ENCODE data around the gene ERI3. TPM values are rescaled to one million over a fixed set of nuclear protein-coding genes. Genes with fewer than 3 reads are reported as not detected.

The ERI3 gene
- total and polyA plus RNA-seq, 2 donors (not counting 3 experiments of a cell fraction or from before 2014, with no cell fraction given) = 45.3 to 94.0 TPM

DNA sequence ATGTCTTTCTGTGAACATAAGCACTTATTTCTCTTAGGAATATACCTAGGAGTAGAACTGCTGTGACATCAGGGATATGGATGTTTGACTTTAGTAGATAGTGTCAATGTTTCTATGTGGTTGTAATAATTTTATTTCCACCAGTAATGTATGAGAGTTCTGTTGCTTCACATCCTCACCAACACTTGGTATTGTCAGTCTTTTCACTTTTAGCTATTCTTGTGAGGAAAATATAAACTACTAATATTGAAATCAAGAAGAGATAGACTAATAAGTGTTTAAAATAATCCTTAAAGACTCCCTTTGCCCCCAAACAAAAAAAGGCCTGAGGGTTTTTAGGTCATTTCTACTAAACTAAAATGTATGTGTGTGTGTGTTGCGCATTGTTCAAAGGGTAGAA is 144.5 kb downstream of the ERI3 start:
- ChIA-PET CTCF (no interaction called here), POLR2A (no interaction called here)
- dilution Hi-C loops (cut with MboI; ENCODE audit: extremely low pct_ligation_motif_present, low sequenced_read_pairs) = no loop called here
- Histone ChIP-seq H3K4me2 (ENCODE audit: insufficient read depth, low read length) (no peak overlapping the region), H3K9me1 (replicated peaks; ENCODE audit: control insufficient read depth, extremely low read depth, insufficient read depth, low read length) (no peaks in the 10 kb centered on the region), H3K27me3 (ENCODE audit: control insufficient read depth in 2 of 2, insufficient read depth in 2 of 2, low read length in 2 of 2) (no peaks in the 10 kb centered on the region), H3K36me3 (ENCODE audit: control insufficient read depth in 2 of 2, extremely low read depth in 1 of 2, insufficient read depth in 2 of 2, low read length in 2 of 2) (no peaks in the 10 kb centered on the region), H3K4me1 (ENCODE audit: control insufficient read depth, extremely low read depth, insufficient read depth, low read length) (peaks cover 13% of the 10 kb centered on the region), H2AFZ (ENCODE audit: low read depth, low read length) (no peak overlapping the region), H3K79me2 (ENCODE audit: control insufficient read depth, insufficient read depth, low read length) (peaks cover 7% of the 10 kb centered on the region), H3K27ac (ENCODE audit: insufficient read depth, low read depth, low read length) (no peak overlapping the region), H3K4me3 (replicated peaks in 1 of 3; ENCODE audit: insufficient read depth in 1 of 3, low read depth in 1 of 3, low read length in 3 of 3) (no peak overlapping the region), H3K9ac (replicated peaks; ENCODE audit: extremely low read depth, insufficient read depth, low read length) (no peak overlapping the region), H4K20me1 (replicated peaks; ENCODE audit: control insufficient read depth, extremely low read depth, insufficient read depth, low read length) (no peaks in the 10 kb centered on the region), H3K9me3 (replicated peaks; ENCODE audit: control insufficient read depth, insufficient read depth, low read length) (no peaks in the 10 kb centered on the region)
- FAIRE-seq = no peak
- no peak for DNase-seq (ENCODE audit: low read depth, low spot score)
- TF ChIP-seq GATA2 (IDR thresholded peaks at IDR 0.05; ENCODE audit: insufficient read depth, insufficient read length, low read depth, low read length) = no peak
- no peak for TF ChIP-seq MAX (IDR thresholded peaks at IDR 0.05; ENCODE audit: insufficient read depth, insufficient read length)
- no peak for TF ChIP-seq MYC (IDR thresholded peaks at IDR 0.05; ENCODE audit: low read depth, low read length)
- no peak for TF ChIP-seq POLR2AphosphoS5 (IDR thresholded peaks at IDR 0.05; ENCODE audit: insufficient read depth, low read depth, low read length)
- no peak for TF ChIP-seq FOS (IDR thresholded peaks at IDR 0.05; ENCODE audit: borderline replicate concordance, insufficient read depth, low read length)
- TF ChIP-seq, protein P1, sequence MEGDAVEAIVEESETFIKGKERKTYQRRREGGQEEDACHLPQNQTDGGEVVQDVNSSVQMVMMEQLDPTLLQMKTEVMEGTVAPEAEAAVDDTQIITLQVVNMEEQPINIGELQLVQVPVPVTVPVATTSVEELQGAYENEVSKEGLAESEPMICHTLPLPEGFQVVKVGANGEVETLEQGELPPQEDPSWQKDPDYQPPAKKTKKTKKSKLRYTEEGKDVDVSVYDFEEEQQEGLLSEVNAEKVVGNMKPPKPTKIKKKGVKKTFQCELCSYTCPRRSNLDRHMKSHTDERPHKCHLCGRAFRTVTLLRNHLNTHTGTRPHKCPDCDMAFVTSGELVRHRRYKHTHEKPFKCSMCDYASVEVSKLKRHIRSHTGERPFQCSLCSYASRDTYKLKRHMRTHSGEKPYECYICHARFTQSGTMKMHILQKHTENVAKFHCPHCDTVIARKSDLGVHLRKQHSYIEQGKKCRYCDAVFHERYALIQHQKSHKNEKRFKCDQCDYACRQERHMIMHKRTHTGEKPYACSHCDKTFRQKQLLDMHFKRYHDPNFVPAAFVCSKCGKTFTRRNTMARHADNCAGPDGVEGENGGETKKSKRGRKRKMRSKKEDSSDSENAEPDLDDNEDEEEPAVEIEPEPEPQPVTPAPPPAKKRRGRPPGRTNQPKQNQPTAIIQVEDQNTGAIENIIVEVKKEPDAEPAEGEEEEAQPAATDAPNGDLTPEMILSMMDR (IDR thresholded peaks at IDR 0.05; ENCODE audit: extremely low read depth in 1 of 2, insufficient read depth in 1 of 2, low read depth in 1 of 2, low read length in 2 of 2) = no peak
- TF ChIP-seq EZH2 (IDR thresholded peaks at IDR 0.05; ENCODE audit: borderline replicate concordance, low read depth, low read length, severe bottlenecking) = no peak
- intact Hi-C loops (cut with micrococcal nuclease) = loop anchor here (10.0 kb wide), 1 partner anchor 206 kb away; no protein-coding TSS in a partner anchor
- no TSS peak for BruUV-seq (replicated peaks)

Data from endothelial cell of umbilical vein (primary cell).